Neural progenitor cell (in vitro differentiated cells): Measurements from ENCODE around the gene TMPRSS6. TPM values are rescaled to one million over a fixed set of nuclear protein-coding genes. Genes with fewer than 3 reads are reported as not detected.

Source experiments
- DNase-seq: peaks from one replicate; pipeline ENCODE4 v3.0.0-alpha.2; 2016; ENCODE audit warnings: low spot score
- H2AFZ ChIP-seq: fragments of 200-600 bp; sonication (generic); replicated peaks from 2 replicates; pipeline ENCODE4 v1.6.1; 2016; ENCODE audit warnings: antibody characterized with exemption
- H3F3A ChIP-seq: fragments of 200-600 bp; sonication (generic); 2 replicates; pipeline ENCODE4 v1.6.1; 2016; ENCODE audit warnings: antibody characterized with exemption, low read depth
- H3K27ac ChIP-seq: fragments of 200-600 bp; sonication (generic); 2 replicates; pipeline ENCODE4 v1.5.1; 2016; ENCODE audit warnings: mild to moderate bottlenecking
- H3K27me3 ChIP-seq: fragments of 200-600 bp; sonication (generic); 2 replicates; pipeline ENCODE4 v1.6.1; 2016; ENCODE audit warnings: mild to moderate bottlenecking, moderate library complexity
- H3K36me3 ChIP-seq: fragments of 200-600 bp; sonication (generic); 2 replicates; pipeline ENCODE4 v1.5.1; 2016
- H3K4me1 ChIP-seq: fragments of 200-600 bp; sonication (generic); 2 replicates; pipeline ENCODE4 v1.6.1; 2016; ENCODE audit warnings: mixed run types
- H3K4me2 ChIP-seq: fragments of 200-600 bp; sonication (generic); 2 replicates; pipeline ENCODE4 v1.6.1; 2016
- H3K4me3 ChIP-seq: fragments of 200-600 bp; sonication (generic); 2 replicates; pipeline ENCODE4 v1.5.1; 2016
- H3K79me2 ChIP-seq: fragments of 200-600 bp; sonication (generic); 2 replicates; pipeline ENCODE4 v1.6.1; 2016; ENCODE audit warnings: low read depth
- H3K9ac ChIP-seq: fragments of 200-600 bp; sonication (generic); 2 replicates; pipeline ENCODE4 v1.6.1; 2016
- H3K9me3 ChIP-seq: fragments of 200-600 bp; sonication (generic); 2 replicates; pipeline ENCODE4 v1.5.1; 2016; ENCODE audit warnings: low read depth
- H4K20me1 ChIP-seq: fragments of 200-600 bp; sonication (generic); 2 replicates; pipeline ENCODE4 v1.6.1; 2016; ENCODE audit warnings: low read depth
- H3K27ac Mint-ChIP-seq: 3 replicates; pipeline ENCODE4 v1.8.0; 2021; ENCODE audit warnings: mixed read lengths
- H3K27me3 Mint-ChIP-seq: 2 replicates; pipeline ENCODE4 v1.8.0; 2022; ENCODE audit warnings: low read depth, mild to moderate bottlenecking, inconsistent platforms, moderate library complexity, mixed read lengths; ENCODE audit not compliant: insufficient read depth
- H3K36me3 Mint-ChIP-seq: 3 replicates; pipeline ENCODE4 v1.8.0; 2021; ENCODE audit warnings: mixed read lengths
- H3K4me1 Mint-ChIP-seq: 3 replicates; pipeline ENCODE4 v1.8.0; 2021; ENCODE audit warnings: mixed read lengths
- H3K4me3 Mint-ChIP-seq: 3 replicates; pipeline ENCODE4 v1.8.0; 2021; ENCODE audit warnings: mild to moderate bottlenecking, moderate library complexity, mixed read lengths
- H3K9me3 Mint-ChIP-seq: 3 replicates; pipeline ENCODE4 v1.8.0; 2020; ENCODE audit warnings: mixed read lengths
- CTCF ChIP-seq: fragments of 200-600 bp; sonication (generic); IDR thresholded peaks from 2 replicates; pipeline ENCODE4 v1.5.1; 2017; ENCODE audit warnings: antibody characterized with exemption, mild to moderate bottlenecking
- EZH2 ChIP-seq: fragments of 200-600 bp; sonication (generic); IDR thresholded peaks from 2 replicates; pipeline ENCODE4 v1.6.1; 2017; ENCODE audit warnings: antibody characterized with exemption, mild to moderate bottlenecking, moderate library complexity
- EZH2phosphoT487 ChIP-seq: fragments of 200-600 bp; sonication (generic); IDR thresholded peaks from 2 replicates; pipeline ENCODE4 v1.6.1; 2017; ENCODE audit warnings: antibody characterized with exemption
- total RNA-seq: library from RNA; depleted of rRNA; stranded (reverse); fragments of >200 nt; gene quantifications from 2 replicates; pipeline ENCODE4 v1.2.3, GENCODE V29; 2015; ENCODE audit warnings: low replicate concordance

The TMPRSS6 gene
- total RNA-seq, 1 donor from 2014 or later = not detected

GRCh38 chr22:37156686-37157435, 47.3 kb upstream of the TMPRSS6 start:
- H3K4me3 ChIP-seq = no peak overlapping the region
- H3K9me3 ChIP-seq = no peaks in the 10 kb centered on the region
- H3K9ac ChIP-seq = no peak overlapping the region
- H3K4me2 ChIP-seq = no peak overlapping the region
- Mint-ChIP-seq H3K27ac (no peak overlapping the region), H3K36me3 (no peaks in the 10 kb centered on the region), H3K9me3 (peaks cover 6% of the 10 kb centered on the region), H3K4me3 (no peak overlapping the region), H3K27me3 (peaks cover 7% of the 10 kb centered on the region), H3K4me1 (peaks cover 9% of the 10 kb centered on the region)
- H3K79me2 ChIP-seq = no peaks in the 10 kb centered on the region
- H3K27me3 ChIP-seq = no peaks in the 10 kb centered on the region
- no peaks in the 10 kb centered on the region for H4K20me1 ChIP-seq
- TF ChIP-seq EZH2phosphoT487 = no peak
- TF ChIP-seq EZH2 = no peak
- no peak for TF ChIP-seq CTCF
- H3K36me3 ChIP-seq = no peaks in the 10 kb centered on the region
- no peaks in the 10 kb centered on the region for H3F3A ChIP-seq
- no peak overlapping the region for H2AFZ ChIP-seq
- no peaks in the 10 kb centered on the region for H3K4me1 ChIP-seq
- DNase-seq = no peak
- no peak overlapping the region for H3K27ac ChIP-seq

GRCh38 chr22:37155971-37156370, 46.5 kb upstream of the TMPRSS6 start:
- H3K36me3 Mint-ChIP-seq = no peaks in the 10 kb centered on the region
- TF ChIP-seq CTCF (no peak), EZH2phosphoT487 (no peak), EZH2 (no peak)
- H3K9me3 Mint-ChIP-seq = peaks cover 12% of the 10 kb centered on the region
- Histone ChIP-seq H3K27me3 (no peaks in the 10 kb centered on the region), H4K20me1 (no peaks in the 10 kb centered on the region), H3K27ac (no peak overlapping the region), H3K4me1 (no peaks in the 10 kb centered on the region), H3K4me2 (no peak overlapping the region), H3K9ac (no peak overlapping the region), H3K79me2 (no peaks in the 10 kb centered on the region), H3F3A (no peaks in the 10 kb centered on the region), H3K36me3 (no peaks in the 10 kb centered on the region), H3K4me3 (no peak overlapping the region), H2AFZ (no peak overlapping the region), H3K9me3 (peaks cover 2% of the 10 kb centered on the region)
- H3K27me3 Mint-ChIP-seq = peaks cover 7% of the 10 kb centered on the region
- no peak overlapping the region for H3K27ac Mint-ChIP-seq
- peak overlapping the region; percentile 50 for H3K4me3 Mint-ChIP-seq
- H3K4me1 Mint-ChIP-seq = peaks cover 9% of the 10 kb centered on the region
- DNase-seq = no peak

GRCh38 chr22:37154925-37155712, 45.6 kb upstream of the TMPRSS6 start:
- Histone ChIP-seq H3K27ac (no peak overlapping the region), H3K4me1 (no peaks in the 10 kb centered on the region), H3K9ac (no peak overlapping the region), H3K79me2 (no peaks in the 10 kb centered on the region), H3K36me3 (no peaks in the 10 kb centered on the region), H2AFZ (no peak overlapping the region), H4K20me1 (no peaks in the 10 kb centered on the region), H3K4me3 (no peak overlapping the region), H3K4me2 (no peak overlapping the region), H3K9me3 (peaks cover 5% of the 10 kb centered on the region), H3K27me3 (no peaks in the 10 kb centered on the region), H3F3A (no peaks in the 10 kb centered on the region)
- DNase-seq = no peak
- Mint-ChIP-seq H3K4me1 (peaks cover 8% of the 10 kb centered on the region), H3K27me3 (peaks cover 9% of the 10 kb centered on the region), H3K4me3 (no peak overlapping the region), H3K27ac (no peak overlapping the region), H3K36me3 (no peaks in the 10 kb centered on the region), H3K9me3 (peaks cover 12% of the 10 kb centered on the region)
- no peak for TF ChIP-seq EZH2phosphoT487
- no peak for TF ChIP-seq CTCF
- no peak for TF ChIP-seq EZH2
